ENCODE results near the gene SIAE.
A peak's percentile ranks its signal among the peaks of the same experiment; 100 is the strongest.

SIAE gene

GRCh38 chr11:124656774-124657630 is 16.5 kb downstream of the SIAE start:
- H3K27ac ChIP-seq: peak overlapping the region; percentile 96
- TF ChIP-seq CTCF (conservative IDR thresholded peaks at IDR 0.05): no peak

GRCh38 chr11:124648610-124649009 is 24.9 kb downstream of the SIAE start:
- no peak overlapping the region for H3K27ac ChIP-seq
- no peak for TF ChIP-seq CTCF (conservative IDR thresholded peaks at IDR 0.05)

GRCh38 chr11:124646148-124646547 is 27.4 kb downstream of the SIAE start:
- H3K27ac ChIP-seq: no peak overlapping the region
- TF ChIP-seq CTCF (conservative IDR thresholded peaks at IDR 0.05): no peak

GRCh38 chr11:124644426-124645280 is 28.9 kb downstream of the SIAE start:
- H3K27ac ChIP-seq: peak overlapping the region; percentile 63
- TF ChIP-seq CTCF (conservative IDR thresholded peaks at IDR 0.05): peak; percentile 96

GRCh38 chr11:124643605-124644425 is 29.7 kb downstream of the SIAE start:
- no peak for TF ChIP-seq CTCF (conservative IDR thresholded peaks at IDR 0.05)
- H3K27ac ChIP-seq: peak overlapping the region; percentile 63; the same call in 1 of the 2 replicates

- no peak overlapping the region for H3K27ac ChIP-seq
- TF ChIP-seq CTCF (conservative IDR thresholded peaks at IDR 0.05): no peak
Observed at GRCh38 chr11:124643042-124643604, 30.4 kb downstream of the SIAE start.

All from VCaP (cell line).